ENCODE results near the gene TTC9B.
"Not testable (repeated sequence)": the region's sequence is repeated elsewhere in the genome, so short reads cannot be mapped to it uniquely, and the experiment has no call there.

The TTC9B gene

GRCh38 chr19:40233811-40234389 is 15.7 kb upstream of the TTC9B start:
- DNase-seq (ENCODE audit: low read depth in 3 of 3, low spot score in 1 of 3) = no peak

DNA sequence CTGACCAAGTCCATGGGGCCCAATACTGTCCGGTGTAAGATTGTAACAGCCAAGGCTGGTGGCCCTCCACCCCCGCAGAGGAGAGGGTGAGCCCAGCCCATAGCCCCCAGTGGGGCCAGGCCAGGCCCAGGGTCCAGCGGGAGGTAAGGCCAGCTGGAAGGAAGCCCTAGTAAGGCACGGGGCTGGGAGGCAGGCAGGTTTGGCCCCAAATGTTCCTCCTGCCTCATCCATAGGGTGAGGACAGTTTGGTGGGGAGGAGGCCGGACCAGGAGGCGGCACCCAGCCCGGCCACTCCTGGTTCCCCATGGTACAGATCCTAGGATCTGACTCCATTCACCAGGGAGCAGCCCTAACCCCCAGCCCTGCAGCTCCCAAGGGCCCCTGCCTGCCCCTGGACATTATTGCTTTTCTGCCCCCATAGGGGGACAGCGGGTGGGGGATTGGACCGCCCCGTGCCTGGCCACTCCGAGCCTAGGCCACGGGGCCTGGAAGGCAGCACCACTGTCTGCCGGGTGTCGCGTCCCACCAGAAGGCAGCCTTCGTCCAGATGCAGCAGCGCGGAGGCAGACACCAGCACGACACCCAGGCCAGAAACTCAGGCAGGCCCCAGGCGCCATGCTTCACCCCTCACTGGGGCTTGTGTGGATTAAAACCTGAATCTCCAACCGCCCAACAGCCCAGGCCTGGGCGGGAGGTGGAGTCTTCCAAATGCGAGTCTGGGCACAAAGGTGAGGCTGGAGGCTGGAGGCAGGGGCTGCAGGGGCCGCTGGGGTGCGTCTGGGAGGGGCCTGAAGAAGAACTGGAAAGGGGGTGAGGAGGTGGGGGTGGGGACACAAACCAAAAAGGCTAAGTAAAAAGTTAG is 15.0 kb upstream of the TTC9B start:
- DNase-seq (ENCODE audit: low read depth in 3 of 3, low spot score in 1 of 3) = no peak

GRCh38 chr19:40232479-40232878 is 14.3 kb upstream of the TTC9B start:
- no peak for DNase-seq (ENCODE audit: low read depth in 3 of 3, low spot score in 1 of 3)

DNA sequence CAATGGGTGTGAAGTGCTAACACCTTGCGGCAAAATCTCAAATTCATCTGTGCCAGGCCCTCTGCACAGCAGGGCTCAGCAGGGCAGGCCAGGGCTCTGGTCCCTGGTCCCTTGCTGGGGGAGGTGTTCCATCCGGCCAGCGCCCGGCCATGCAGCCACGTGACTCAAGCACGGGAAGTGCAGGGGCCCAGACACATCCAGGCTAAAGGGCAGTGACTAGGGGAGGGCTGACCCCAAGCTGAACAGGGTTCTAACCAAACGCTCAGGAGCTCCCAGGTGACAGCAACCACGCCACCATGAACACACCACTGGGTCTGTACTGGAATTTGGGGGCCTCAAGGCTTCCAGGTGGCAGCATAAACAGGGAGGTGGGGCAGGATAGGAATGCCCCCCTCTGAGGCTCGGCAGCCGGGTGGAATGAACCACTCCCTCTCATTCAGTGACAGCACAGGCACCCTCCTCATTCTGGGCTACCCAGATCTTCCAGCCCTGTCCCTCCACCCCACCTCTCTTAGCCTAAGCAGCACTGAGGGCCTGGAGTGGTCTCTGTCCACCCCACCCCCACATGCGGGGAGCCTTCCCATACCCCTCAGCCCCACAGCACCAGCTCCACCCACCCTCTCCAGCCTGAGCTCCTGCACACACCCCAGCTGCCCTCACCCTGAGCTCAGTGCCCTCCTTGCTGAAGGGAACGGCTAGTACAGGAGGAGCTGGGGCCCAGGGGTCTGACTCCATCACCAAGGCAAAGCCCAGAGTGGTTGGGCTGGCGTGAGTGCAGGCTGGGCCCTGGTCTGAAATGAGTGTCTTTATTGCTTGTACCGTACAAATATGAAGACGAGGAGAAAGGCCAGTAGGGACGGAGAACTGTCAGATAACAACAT is 13.6 kb upstream of the TTC9B start:
- no peak for DNase-seq (ENCODE audit: low read depth in 3 of 3, low spot score in 1 of 3)

- DNase-seq (ENCODE audit: low read depth in 3 of 3, low spot score in 1 of 3) = no peak
Measured at GRCh38 chr19:40231057-40231456, 12.9 kb upstream of the TTC9B start.

GRCh38 chr19:40229926-40230417 is 11.8 kb upstream of the TTC9B start:
- DNase-seq (ENCODE audit: low read depth in 3 of 3, low spot score in 1 of 3) = no peak

GRCh38 chr19:40229484-40229883 is 11.3 kb upstream of the TTC9B start:
- no peak for DNase-seq (ENCODE audit: low read depth in 3 of 3, low spot score in 1 of 3)

DNA sequence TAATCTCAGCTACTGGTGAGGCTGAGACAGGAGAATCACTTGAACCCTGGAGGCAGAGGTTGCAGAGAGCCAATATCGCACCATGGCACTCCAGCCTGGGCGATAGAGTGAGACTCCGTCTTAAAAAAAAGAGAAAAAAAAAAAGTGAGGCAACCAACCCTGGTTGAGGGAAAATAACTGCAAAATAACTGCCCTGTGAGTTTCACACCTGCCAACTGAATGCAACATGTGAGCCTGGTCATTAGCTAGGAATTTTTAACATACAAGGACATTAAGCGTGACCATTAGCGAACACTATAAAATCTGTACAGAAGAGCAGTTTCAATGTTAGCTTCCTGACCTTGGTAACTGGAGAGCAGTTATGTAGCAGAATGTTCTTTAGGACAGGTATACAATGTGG is 10.7 kb upstream of the TTC9B start:
- DNase-seq (ENCODE audit: low read depth in 3 of 3, low spot score in 1 of 3) = no peak

DNA sequence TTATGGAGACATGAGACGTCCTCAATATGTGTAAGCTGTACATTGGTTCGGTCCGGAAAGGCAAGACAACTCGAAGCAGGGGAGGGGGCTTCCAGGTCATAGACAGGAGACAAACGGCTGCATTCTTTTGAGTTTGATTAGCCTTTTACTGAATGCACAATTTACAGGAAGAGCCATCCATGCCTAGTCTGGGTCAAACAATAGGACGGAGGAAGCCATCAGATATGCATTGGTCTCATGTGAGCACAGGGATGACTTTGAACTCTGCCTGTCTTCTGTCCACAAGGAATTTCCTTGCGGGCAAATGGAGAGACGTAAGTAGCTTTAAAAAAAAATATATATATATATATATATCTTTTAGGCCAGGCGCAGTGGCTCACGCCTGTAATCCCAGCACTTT is 10.2 kb upstream of the TTC9B start:
- no peak for DNase-seq (ENCODE audit: low read depth in 3 of 3, low spot score in 1 of 3)

DNA sequence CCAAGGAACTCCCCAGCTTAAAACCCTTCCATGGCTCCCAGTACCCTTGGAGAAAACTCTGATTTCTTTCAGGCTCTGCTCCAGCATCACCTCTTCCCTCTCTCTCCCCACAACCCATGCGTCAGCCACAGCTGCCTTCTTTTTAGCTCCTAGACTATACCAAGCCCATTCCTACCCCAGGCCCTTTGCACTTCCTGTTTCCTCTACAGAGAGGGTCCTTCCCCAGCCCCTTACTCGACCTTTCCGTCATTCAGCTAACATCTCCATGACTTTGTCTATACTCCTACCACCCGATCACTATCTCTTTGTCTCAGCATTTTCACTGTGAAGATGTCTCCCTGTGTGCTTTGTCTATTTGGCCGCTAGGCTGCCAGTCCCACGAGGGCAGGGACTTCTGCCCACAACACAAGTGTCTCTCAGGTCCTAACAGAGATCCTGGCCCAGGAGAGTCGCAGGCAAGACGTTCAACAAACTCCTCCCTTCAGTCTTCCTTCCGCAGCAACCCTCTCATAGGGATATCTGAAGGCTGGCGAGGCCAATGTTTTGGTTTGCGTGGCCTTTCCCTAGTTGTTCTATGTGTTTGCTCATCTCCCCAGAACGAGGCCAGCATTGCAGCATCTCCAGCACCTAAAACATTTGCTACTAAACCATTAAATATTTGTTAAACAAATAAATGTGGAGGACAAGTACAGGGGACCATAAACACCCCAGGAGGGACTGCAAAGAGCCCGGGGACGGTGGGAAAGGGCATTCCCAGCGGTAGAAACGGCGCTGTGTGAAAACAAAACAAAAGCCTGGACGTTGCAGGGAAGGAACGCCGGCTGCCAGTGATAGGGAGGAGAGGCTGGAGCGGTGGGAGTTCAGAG is 7.5 kb upstream of the TTC9B start:
- DNase-seq (ENCODE audit: low read depth in 3 of 3, low spot score in 1 of 3) = no peak

DNA sequence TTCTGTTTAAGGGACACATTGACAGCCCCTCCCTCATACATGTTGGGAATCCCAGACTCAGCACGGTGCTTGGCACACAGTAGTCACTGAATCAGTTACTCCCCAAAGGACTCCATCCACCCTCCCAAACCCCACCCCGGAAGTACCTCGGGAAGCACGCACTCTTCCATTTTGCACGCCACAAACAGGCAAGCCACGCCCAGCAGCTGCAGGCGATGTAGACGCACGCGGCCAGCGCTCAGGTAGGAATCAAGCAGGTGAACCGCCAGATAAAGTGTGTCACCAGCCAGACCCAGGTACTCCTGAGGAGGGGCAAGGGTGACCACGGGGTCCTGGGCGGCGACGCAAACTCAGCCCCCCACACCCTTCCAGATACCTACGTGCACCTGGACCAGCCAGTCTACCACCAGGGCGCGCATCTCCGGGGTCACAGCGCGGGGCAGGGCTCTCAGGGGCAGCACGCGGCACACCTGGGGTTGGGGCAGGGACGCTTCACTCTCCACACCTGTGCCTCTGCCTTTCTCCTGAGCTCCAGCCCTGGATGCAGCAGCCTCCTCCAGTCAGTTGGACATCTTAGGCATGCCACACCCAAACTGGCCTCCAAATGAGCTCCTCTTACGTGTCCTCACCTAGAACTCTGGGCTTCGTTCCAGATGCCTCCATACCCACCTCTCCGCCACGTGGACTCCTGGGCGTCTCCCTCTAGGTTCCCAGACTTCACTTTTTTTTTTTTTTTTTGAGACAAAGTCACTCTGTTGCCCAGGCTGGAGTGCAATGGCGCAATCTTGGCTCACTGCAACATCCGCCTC is 6.4 kb upstream of the TTC9B start:
- DNase-seq (ENCODE audit: low read depth in 3 of 3, low spot score in 1 of 3) = no peak

GRCh38 chr19:40223135-40223822 is 5.1 kb upstream of the TTC9B start:
- peak in 2 of 3 donors; percentile 14 to 24 for DNase-seq (ENCODE audit: low read depth in 3 of 3, low spot score in 1 of 3)

GRCh38 chr19:40221858-40222619 is 3.9 kb upstream of the TTC9B start:
- DNase-seq (ENCODE audit: low read depth in 3 of 3, low spot score in 1 of 3) = peak; percentile 29 to 52 (median 44)

DNA sequence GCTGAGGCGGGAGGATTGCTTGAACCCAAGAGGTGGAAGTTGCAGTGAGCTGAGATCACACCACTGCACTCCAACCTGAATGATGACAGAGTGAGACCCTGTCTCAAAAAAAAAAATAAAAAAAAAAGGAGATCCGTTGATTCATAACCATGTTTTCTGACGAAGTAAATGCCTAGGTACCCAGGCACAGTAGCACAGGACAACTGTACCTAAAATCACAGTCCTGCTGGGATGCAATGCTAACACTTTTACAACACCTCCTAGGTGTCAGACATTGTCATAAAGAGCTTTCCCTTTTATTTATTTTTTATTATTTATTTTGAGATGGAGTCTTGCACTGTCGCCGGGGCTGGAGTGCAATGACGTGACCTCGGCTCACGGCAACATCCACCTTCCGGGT is 2.5 kb upstream of the TTC9B start:
- no peak for DNase-seq (ENCODE audit: low read depth in 3 of 3, low spot score in 1 of 3)

DNA sequence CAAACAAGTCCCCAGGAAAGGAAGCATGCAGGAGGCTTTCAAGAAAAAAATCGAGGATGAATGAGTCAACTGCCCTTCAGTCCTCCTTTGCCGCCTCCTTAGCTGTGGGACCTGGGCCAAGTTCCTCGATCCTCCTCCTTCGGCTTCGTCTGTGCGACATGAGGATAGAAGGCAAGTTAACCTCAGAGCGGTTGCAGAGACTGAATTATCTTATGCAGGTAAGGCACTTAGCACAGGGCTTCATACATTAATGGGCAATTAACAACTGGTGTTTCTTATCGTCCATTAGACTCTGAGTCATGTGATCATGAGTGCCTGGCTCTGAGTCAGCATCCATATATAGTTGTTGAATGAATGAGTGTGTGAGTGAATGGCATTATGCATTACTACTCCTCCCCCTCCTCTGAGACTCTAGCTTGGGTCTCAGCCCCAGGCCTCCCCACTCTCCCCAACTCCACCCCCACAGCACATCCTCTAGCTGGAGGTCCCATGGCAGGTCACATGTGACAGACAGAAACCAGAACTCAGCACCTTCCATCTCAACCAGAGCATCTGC is 1.6 kb upstream of the TTC9B start:
- no peak for DNase-seq (ENCODE audit: low read depth in 3 of 3, low spot score in 1 of 3)

- not testable (repeated sequence) for DNase-seq (ENCODE audit: low read depth in 3 of 3, low spot score in 1 of 3)
Measured at GRCh38 chr19:40219029-40219428, 845 bp upstream of the TTC9B start.

GRCh38 chr19:40217027-40217810 is 965 bp downstream of the TTC9B start:
- no peak for DNase-seq (ENCODE audit: low read depth in 3 of 3, low spot score in 1 of 3)

- DNase-seq (ENCODE audit: low read depth in 3 of 3, low spot score in 1 of 3) = no peak
Measured at GRCh38 chr19:40216777-40217026, 1.5 kb downstream of the TTC9B start.

Measured in stimulated activated CD4-positive, alpha-beta T cell treated with anti-CD3 and anti-CD28 coated beads, TNF-alpha, amount 100 ng/mL, for 1 hour (primary cell).